HepG2 (cell line): ENCODE results near the gene IL15RA. TPM values are rescaled to one million over a fixed set of nuclear protein-coding genes. Genes with fewer than 3 reads are reported as not detected.

Experiments
- ATAC-seq: fragments of 200-7000 bp; cut with Tn5 transposase; 3 replicates; pipeline ENCODE4 v1.9.1; 2020; ENCODE audit warnings: mild to moderate bottlenecking, moderate library complexity
- BruUV-seq: library from RNA; stranded (reverse); fragments of 400-500 nt; replicated peaks from 2 replicates; lab custom pipeline; 2021; lab: Mats Ljungman, UMichigan
- CTCF ChIA-PET: fragments of 300-600 bp; formaldehyde crosslinking; extraction: SDS; loops from one replicate; lab custom pipeline; 2021; ENCODE audit warnings: low total read pairs, inconsistent platforms, low intra/inter-chr PET ratio; lab: Yijun Ruan, JAX
- POLR2A ChIA-PET: fragments of 350-600 bp; sonication (Branson Sonifier 250); formaldehyde crosslinking; loops from one replicate; lab custom pipeline; 2020; ENCODE audit warnings: antibody characterized with exemption, inconsistent platforms; lab: Yijun Ruan, JAX
- DNase-seq: peaks from one replicate; pipeline ENCODE4 v3.0.0-alpha.2; 2015; ENCODE audit warnings: low spot score
- FAIRE-seq: peaks from 3 replicates; lab custom pipeline; 2011; peaks lifted over from hg19 to GRCh38; lab: Jason Lieb, UNC
- H2AFZ ChIP-seq: one replicate; pipeline ENCODE4 v1.6.1; 2011; ENCODE audit warnings: low read length, inconsistent platforms
- H3K27ac ChIP-seq: fragments of 300-600 bp; 3 replicates; pipeline ENCODE4 v1.8.0; 2011; ENCODE audit warnings: mixed run types, mild to moderate bottlenecking, mixed read lengths, low read length, inconsistent platforms; ENCODE audit not compliant: insufficient read depth; ENCODE audit errors: extremely low read length
- H3K27me3 ChIP-seq, 2 experiments: fragments of 200-600 bp in 1 of 2; 2 replicates in 1 of 2; 3 replicates in 1 of 2; pipeline versions ENCODE4 v1.6.0 to v1.8.0; 2011; ENCODE audit warnings: low read length in 2 of 2, mild to moderate bottlenecking in 2 of 2, moderate library complexity in 2 of 2, inconsistent platforms in 1 of 2; ENCODE audit not compliant: insufficient read depth in 2 of 2, control insufficient read depth in 1 of 2
- H3K36me3 ChIP-seq, 2 experiments: fragments of 200-600 bp in 1 of 2; replicated peaks in 1 of 2; 2 replicates in 1 of 2; 3 replicates in 1 of 2; pipeline versions ENCODE4 v1.5.1 to v1.8.0; 2011; ENCODE audit warnings: low read length in 2 of 2, inconsistent platforms in 1 of 2; ENCODE audit not compliant: insufficient read depth in 2 of 2, control insufficient read depth in 1 of 2
- H3K4me1 ChIP-seq: 2 replicates; pipeline ENCODE4 v1.5.1; 2012; ENCODE audit warnings: low read length, inconsistent platforms; ENCODE audit not compliant: insufficient read depth
- H3K4me2 ChIP-seq: 2 replicates; pipeline ENCODE4 v1.6.0; 2011; ENCODE audit warnings: low read depth, low read length, inconsistent platforms
- H3K4me3 ChIP-seq, 3 experiments: fragments of 200-600 bp in 1 of 3; sonication (generic), shearing (Covaris generic) in 1 of 3; replicated peaks in 1 of 3; 2 replicates each; pipeline ENCODE4 v1.5.1; 2011 to 2016; ENCODE audit warnings: low read length in 3 of 3, inconsistent platforms in 2 of 3, low read depth in 2 of 3, mild to moderate bottlenecking in 2 of 3, control low read depth in 1 of 3, mixed read lengths in 1 of 3; ENCODE audit not compliant: insufficient read depth in 1 of 3
- H3K79me2 ChIP-seq: one replicate; pipeline ENCODE4 v1.6.1; 2011; ENCODE audit warnings: low read length, inconsistent platforms; ENCODE audit not compliant: insufficient read depth
- H3K9ac ChIP-seq: 2 replicates; pipeline ENCODE4 v1.6.0; 2011; ENCODE audit warnings: mild to moderate bottlenecking, low read depth, low read length, inconsistent platforms; ENCODE audit not compliant: insufficient read depth
- H3K9me3 ChIP-seq: 2 replicates; pipeline ENCODE4 v1.5.1; 2012; ENCODE audit warnings: mild to moderate bottlenecking, low read length
- H4K20me1 ChIP-seq: 2 replicates; pipeline ENCODE4 v1.6.0; 2011; ENCODE audit warnings: inconsistent platforms, mild to moderate bottlenecking, low read length, moderate library complexity; ENCODE audit not compliant: insufficient read depth
- ADNP ChIP-seq: sonication (generic); formaldehyde crosslinking; IDR thresholded peaks from 2 replicates; pipeline ENCODE4 v1.4.0; 2020; ENCODE audit warnings: missing genetic modification reagents
- ETV6 ChIP-seq: sonication (generic); formaldehyde crosslinking; conservative IDR thresholded peaks from 2 replicates; pipeline ENCODE4 v1.4.0; 2020; ENCODE audit warnings: missing genetic modification reagents
- HCFC1 ChIP-seq: fragments of 150-350 bp; IDR thresholded peaks from 2 replicates; pipeline ENCODE4 v1.6.1; 2014; ENCODE audit warnings: low read depth, low read length
- MIER3 ChIP-seq: IDR thresholded peaks from 2 replicates; pipeline ENCODE4 v1.6.1; 2016; ENCODE audit warnings: missing compliant biosample characterization, borderline replicate concordance
- MXD3 ChIP-seq: IDR thresholded peaks from 2 replicates; pipeline ENCODE4 v1.6.1; 2016; ENCODE audit warnings: mild to moderate bottlenecking, missing biosample characterization, missing genetic modification reagents
- POLR2A ChIP-seq, 2 experiments: IDR thresholded peaks; 2 replicates each; pipeline ENCODE4 v1.6.1; 2011; ENCODE audit warnings: low read depth in 2 of 2, low read length in 2 of 2, mild to moderate bottlenecking in 1 of 2, moderate library complexity in 1 of 2; ENCODE audit not compliant: insufficient read depth in 1 of 2
- TOE1 ChIP-seq: sonication (generic); formaldehyde crosslinking; IDR thresholded peaks from 2 replicates; pipeline ENCODE4 v1.4.0; 2020; ENCODE audit warnings: mild to moderate bottlenecking, missing genetic modification reagents
- whole genome bisulfite sequencing: methylation state at CpG from one replicate; pipeline ENCODE4 v1.1.6; 2017; ENCODE audit warnings: low lambda C conversion rate; 5-methylcytosine and 5-hydroxymethylcytosine counted together
- in situ Hi-C: cut with HindIII; loops from 2 replicates; pipeline ENCODE4 v1.10.0; 2017; ENCODE audit warnings: low pct_unique_long_range_greater_than_20kb; ENCODE audit not compliant: extremely low pct_ligation_motif_present
- intact Hi-C: fragments of 100-400 bp; cut with micrococcal nuclease; formaldehyde crosslinking; loops from one replicate; pipeline ENCODE4 v1.10.0; 2022; ENCODE audit not compliant: unreplicated experiment
- polyA plus RNA-seq, 8 experiments: library from polyadenylated mRNA; depleted of rRNA in 3 of 8; stranded (reverse) in 7 of 8; unstranded in 1 of 8; fragments of >200 nt; fragmentation: Illumina TruSeq in 4 of 8; extraction: Trizol in 4 of 8; gene quantifications; 2 replicates each; pipeline versions ENCODE4 v1.2.1 to v1.2.3, GENCODE V29; 2011 to 2016; ENCODE audit warnings: low read depth in 4 of 8, missing spikeins in 1 of 8, mixed read lengths in 1 of 8; ENCODE audit not compliant: insufficient read depth in 1 of 8
- total RNA-seq, 5 experiments: library from RNA; depleted of rRNA; stranded (reverse); fragments of >200 nt; fragmentation: Illumina TruSeq; extraction: Trizol; gene quantifications; 2 replicates each; pipeline ENCODE4 v1.2.3, GENCODE V29; 2016; ENCODE audit warnings: low read depth in 1 of 5
- TF ChIP-seq, protein P1 (sequence below): IDR thresholded peaks from 2 replicates; pipeline ENCODE4 v1.6.1; 2016
- TF ChIP-seq, protein P2 (sequence below), 2 experiments: sonication (generic) in 1 of 2; formaldehyde crosslinking in 1 of 2; IDR thresholded peaks; 2 replicates each; pipeline versions ENCODE4 v1.5.1 to v1.6.1; 2011 to 2020; ENCODE audit warnings: borderline replicate concordance in 1 of 2, low read depth in 1 of 2, low read length in 1 of 2, mild to moderate bottlenecking in 1 of 2, missing genetic modification reagents in 1 of 2, moderate library complexity in 1 of 2
- TF ChIP-seq, protein P3 (sequence below): sonication (generic); formaldehyde crosslinking; IDR thresholded peaks from 2 replicates; pipeline ENCODE4 v1.8.0; 2023; ENCODE audit warnings: mild to moderate bottlenecking, missing genetic modification reagents

Gene IL15RA
- total and polyA plus RNA-seq, 2 of the 13 experiments (the other 11 are each of a cell fraction or from before 2014, with no cell fraction given): 0.53 to 0.77 TPM

DNA sequence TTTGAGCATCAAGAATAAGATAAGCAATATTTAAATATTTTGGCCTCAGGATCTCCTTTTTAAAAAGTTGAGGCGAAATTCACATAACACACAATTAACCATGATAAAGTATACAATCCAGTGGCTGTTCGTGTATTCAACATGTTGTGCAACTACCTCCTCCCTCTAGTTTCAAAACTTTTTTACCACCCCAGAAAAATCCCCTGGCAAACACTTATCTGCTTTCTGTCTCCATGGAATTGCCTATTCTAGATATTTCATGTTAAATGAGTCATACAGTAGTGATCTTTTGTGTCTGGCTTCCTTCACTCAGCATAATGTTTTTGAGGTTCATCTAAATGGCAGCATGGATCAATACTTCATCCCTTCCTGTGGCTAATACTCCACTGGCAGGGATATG, 31.8 kb upstream of the IL15RA start:
- Histone ChIP-seq H3K27me3 (peaks cover 2 to 40% of the 10 kb centered on the region in 2 experiments), H3K36me3 (no peaks in the 10 kb centered on the region)
- TF ChIP-seq MXD3 (CRISPR knock-in tag): no peak
- no peak for TF ChIP-seq HCFC1
- TF ChIP-seq MIER3 (CRISPR knock-in tag): no peak
- no peak for TF ChIP-seq ETV6 (CRISPR knock-in tag)
- no peak for TF ChIP-seq POLR2A (IDR thresholded peaks at IDR 0.05; ENCODE audit: insufficient read depth in 1 of 2, low read depth in 2 of 2, low read length in 2 of 2)
- TF ChIP-seq, protein P1, sequence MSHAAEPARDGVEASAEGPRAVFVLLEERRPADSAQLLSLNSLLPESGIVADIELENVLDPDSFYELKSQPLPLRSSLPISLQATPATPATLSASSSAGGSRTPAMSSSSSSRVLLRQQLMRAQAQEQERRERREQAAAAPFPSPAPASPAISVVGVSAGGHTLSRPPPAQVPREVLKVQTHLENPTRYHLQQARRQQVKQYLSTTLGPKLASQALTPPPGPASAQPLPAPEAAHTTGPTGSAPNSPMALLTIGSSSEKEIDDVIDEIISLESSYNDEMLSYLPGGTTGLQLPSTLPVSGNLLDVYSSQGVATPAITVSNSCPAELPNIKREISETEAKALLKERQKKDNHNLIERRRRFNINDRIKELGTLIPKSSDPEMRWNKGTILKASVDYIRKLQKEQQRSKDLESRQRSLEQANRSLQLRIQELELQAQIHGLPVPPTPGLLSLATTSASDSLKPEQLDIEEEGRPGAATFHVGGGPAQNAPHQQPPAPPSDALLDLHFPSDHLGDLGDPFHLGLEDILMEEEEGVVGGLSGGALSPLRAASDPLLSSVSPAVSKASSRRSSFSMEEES (CRISPR knock-in tag): no peak
- no peak for TF ChIP-seq ADNP (CRISPR knock-in tag)
- TF ChIP-seq, protein P2, sequence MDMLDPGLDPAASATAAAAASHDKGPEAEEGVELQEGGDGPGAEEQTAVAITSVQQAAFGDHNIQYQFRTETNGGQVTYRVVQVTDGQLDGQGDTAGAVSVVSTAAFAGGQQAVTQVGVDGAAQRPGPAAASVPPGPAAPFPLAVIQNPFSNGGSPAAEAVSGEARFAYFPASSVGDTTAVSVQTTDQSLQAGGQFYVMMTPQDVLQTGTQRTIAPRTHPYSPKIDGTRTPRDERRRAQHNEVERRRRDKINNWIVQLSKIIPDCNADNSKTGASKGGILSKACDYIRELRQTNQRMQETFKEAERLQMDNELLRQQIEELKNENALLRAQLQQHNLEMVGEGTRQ (IDR thresholded peaks at IDR 0.05; ENCODE audit: low read depth, low read length): no peak
- TF ChIP-seq, protein P2 (CRISPR knock-in tag; IDR thresholded peaks at IDR 0.05; ENCODE audit: borderline replicate concordance): no peak
- TF ChIP-seq, protein P3, sequence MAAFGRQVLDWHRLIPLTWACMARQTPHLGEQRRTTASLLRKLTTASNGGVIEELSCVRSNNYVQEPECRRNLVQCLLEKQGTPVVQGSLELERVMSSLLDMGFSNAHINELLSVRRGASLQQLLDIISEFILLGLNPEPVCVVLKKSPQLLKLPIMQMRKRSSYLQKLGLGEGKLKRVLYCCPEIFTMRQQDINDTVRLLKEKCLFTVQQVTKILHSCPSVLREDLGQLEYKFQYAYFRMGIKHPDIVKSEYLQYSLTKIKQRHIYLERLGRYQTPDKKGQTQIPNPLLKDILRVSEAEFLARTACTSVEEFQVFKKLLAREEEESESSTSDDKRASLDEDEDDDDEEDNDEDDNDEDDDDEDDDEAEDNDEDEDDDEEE (CRISPR knock-in tag): no peak
- TF ChIP-seq TOE1: no peak
- TF ChIP-seq, all 625 proteins: peak for 0
- no TSS peak for BruUV-seq
- no peak overlapping the region for H3K4me3 ChIP-seq
- H3K9ac ChIP-seq: no peak overlapping the region
- ChIA-PET POLR2A (no interaction called here), CTCF (no interaction called here)
- no peaks in the 10 kb centered on the region for H3K79me2 ChIP-seq
- H3K4me1 ChIP-seq: no peaks in the 10 kb centered on the region
- 4% methylated on average over 2 of the region's 2 CpGs for WGBS
- intact Hi-C loops: no loop called here
- ATAC-seq (no peak), DNase-seq (no peak), FAIRE-seq (no peak)
- no peaks in the 10 kb centered on the region for H3K9me3 ChIP-seq
- H3K27ac ChIP-seq: no peak overlapping the region
- no peak overlapping the region for H3K4me2 ChIP-seq
- in situ Hi-C loops: no loop called here
- H2AFZ ChIP-seq: no peak overlapping the region
- H4K20me1 ChIP-seq: no peaks in the 10 kb centered on the region
